PC-9 (cell line): ENCODE results near the gene ZDHHC14. TPM values are rescaled to one million over a fixed set of nuclear protein-coding genes. Genes with fewer than 3 reads are reported as not detected.

Experiments
- BruUV-seq: library from RNA; stranded (reverse); fragments of 400-500 nt; replicated peaks from 2 replicates; lab custom pipeline; 2021; lab: Mats Ljungman, UMichigan
- CTCF ChIA-PET: fragments of 300-600 bp; sonication (Branson Sonifier 250); formaldehyde crosslinking; loops from one replicate; lab custom pipeline; 2022; ENCODE audit warnings: antibody characterized with exemption; lab: Charles Lee
- POLR2A ChIA-PET: fragments of 300-600 bp; sonication (Branson Sonifier 250); formaldehyde crosslinking; loops from one replicate; lab custom pipeline; 2022; ENCODE audit warnings: antibody characterized with exemption; ENCODE audit not compliant: unreplicated experiment; lab: Charles Lee
- DNase-seq, 2 experiments: peaks; one replicate each; pipeline versions ENCODE4 v3.0.0 to v3.0.0-alpha.2; 2015 to 2022; ENCODE audit warnings: mixed read lengths in 1 of 2
- H2AFZ ChIP-seq: fragments of 200-600 bp; sonication (generic); 2 replicates; pipeline ENCODE4 v1.8.1; 2017; ENCODE audit warnings: antibody characterized with exemption
- H3F3A ChIP-seq: fragments of 200-600 bp; sonication (generic); 2 replicates; pipeline ENCODE4 v1.8.1; 2017; ENCODE audit warnings: antibody characterized with exemption, mild to moderate bottlenecking, low read depth; ENCODE audit not compliant: insufficient read depth
- H3K27ac ChIP-seq: fragments of 200-600 bp; sonication (generic); 2 replicates; pipeline ENCODE4 v1.6.1; 2016; ENCODE audit warnings: mixed run types
- H3K27me3 ChIP-seq: fragments of 200-600 bp; sonication (generic); 2 replicates; pipeline ENCODE4 v1.6.1; 2016; ENCODE audit warnings: low read depth, mixed run types; ENCODE audit not compliant: insufficient read depth
- H3K36me3 ChIP-seq: fragments of 200-600 bp; sonication (generic); 2 replicates; pipeline ENCODE4 v1.6.1; 2016; ENCODE audit warnings: low read depth, mixed run types
- H3K4me1 ChIP-seq: fragments of 200-600 bp; sonication (generic); replicated peaks from 2 replicates; pipeline ENCODE4 v1.6.1; 2016; ENCODE audit warnings: mixed run types; ENCODE audit not compliant: insufficient read depth
- H3K4me2 ChIP-seq: fragments of 200-600 bp; sonication (generic); 2 replicates; pipeline ENCODE4 v1.6.1; 2017; ENCODE audit warnings: mixed run types
- H3K4me3 ChIP-seq: fragments of 200-600 bp; sonication (generic); 2 replicates; pipeline ENCODE4 v1.6.1; 2016; ENCODE audit warnings: mixed run types
- H3K79me2 ChIP-seq: fragments of 200-600 bp; sonication (generic); 2 replicates; pipeline ENCODE4 v1.6.1; 2017; ENCODE audit warnings: low read depth, mixed run types
- H3K9me2 ChIP-seq: fragments of 200-600 bp; sonication (generic); 2 replicates; pipeline ENCODE4 v1.8.1; 2017; ENCODE audit warnings: mild to moderate bottlenecking; ENCODE audit not compliant: insufficient read depth
- H3K9me3 ChIP-seq: fragments of 200-600 bp; sonication (generic); 2 replicates; pipeline ENCODE4 v1.8.1; 2016; ENCODE audit warnings: low read depth; ENCODE audit not compliant: insufficient read depth
- H4K20me1 ChIP-seq: fragments of 200-600 bp; sonication (generic); 2 replicates; pipeline ENCODE4 v1.8.1; 2017; ENCODE audit not compliant: insufficient read depth
- EZH2 ChIP-seq: fragments of 200-600 bp; sonication (generic); IDR thresholded peaks from 2 replicates; pipeline ENCODE4 v1.8.0; 2017; ENCODE audit warnings: antibody characterized with exemption, low read depth
- intact Hi-C: fragments of 100-400 bp; cut with micrococcal nuclease; formaldehyde crosslinking; loops from one replicate; pipeline ENCODE4 v1.10.0; 2022; ENCODE audit not compliant: unreplicated experiment
- total RNA-seq: library from RNA; stranded (reverse); gene quantifications from 2 replicates; pipeline ENCODE4 v1.2.3, GENCODE V29; 2021
- TF ChIP-seq, protein P1 (sequence below): fragments of 200-600 bp; sonication (generic); conservative IDR thresholded peaks from 2 replicates; pipeline ENCODE4 v1.6.1; 2017; ENCODE audit warnings: mixed run types, antibody characterized with exemption, mild to moderate bottlenecking, moderate library complexity

The ZDHHC14 gene
- total RNA-seq, 1 experiment from 2014 or later, result 5.6 TPM

GRCh38 chr6:157520117-157520406 lies 139.1 kb downstream of the ZDHHC14 start:
- no peak overlapping the region for H3K4me3 ChIP-seq
- no TSS peak for BruUV-seq
- no peaks in the 10 kb centered on the region for H3K9me2 ChIP-seq
- H3K36me3 ChIP-seq, result no peaks in the 10 kb centered on the region
- H4K20me1 ChIP-seq, result no peaks in the 10 kb centered on the region
- ChIA-PET POLR2A (no interaction called here), CTCF (no interaction called here)
- H3K4me1 ChIP-seq, result peaks cover 3% of the 10 kb centered on the region
- intact Hi-C loops, result no loop called here
- no peaks in the 10 kb centered on the region for H3K27me3 ChIP-seq
- TF ChIP-seq, protein P1, sequence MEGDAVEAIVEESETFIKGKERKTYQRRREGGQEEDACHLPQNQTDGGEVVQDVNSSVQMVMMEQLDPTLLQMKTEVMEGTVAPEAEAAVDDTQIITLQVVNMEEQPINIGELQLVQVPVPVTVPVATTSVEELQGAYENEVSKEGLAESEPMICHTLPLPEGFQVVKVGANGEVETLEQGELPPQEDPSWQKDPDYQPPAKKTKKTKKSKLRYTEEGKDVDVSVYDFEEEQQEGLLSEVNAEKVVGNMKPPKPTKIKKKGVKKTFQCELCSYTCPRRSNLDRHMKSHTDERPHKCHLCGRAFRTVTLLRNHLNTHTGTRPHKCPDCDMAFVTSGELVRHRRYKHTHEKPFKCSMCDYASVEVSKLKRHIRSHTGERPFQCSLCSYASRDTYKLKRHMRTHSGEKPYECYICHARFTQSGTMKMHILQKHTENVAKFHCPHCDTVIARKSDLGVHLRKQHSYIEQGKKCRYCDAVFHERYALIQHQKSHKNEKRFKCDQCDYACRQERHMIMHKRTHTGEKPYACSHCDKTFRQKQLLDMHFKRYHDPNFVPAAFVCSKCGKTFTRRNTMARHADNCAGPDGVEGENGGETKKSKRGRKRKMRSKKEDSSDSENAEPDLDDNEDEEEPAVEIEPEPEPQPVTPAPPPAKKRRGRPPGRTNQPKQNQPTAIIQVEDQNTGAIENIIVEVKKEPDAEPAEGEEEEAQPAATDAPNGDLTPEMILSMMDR, result no peak
- TF ChIP-seq EZH2, result no peak
- H3F3A ChIP-seq, result no peaks in the 10 kb centered on the region
- H3K79me2 ChIP-seq, result no peaks in the 10 kb centered on the region
- H3K4me2 ChIP-seq, result no peak overlapping the region
- no peak for DNase-seq
- H2AFZ ChIP-seq, result no peak overlapping the region
- no peaks in the 10 kb centered on the region for H3K9me3 ChIP-seq
- H3K27ac ChIP-seq, result no peak overlapping the region

DNA sequence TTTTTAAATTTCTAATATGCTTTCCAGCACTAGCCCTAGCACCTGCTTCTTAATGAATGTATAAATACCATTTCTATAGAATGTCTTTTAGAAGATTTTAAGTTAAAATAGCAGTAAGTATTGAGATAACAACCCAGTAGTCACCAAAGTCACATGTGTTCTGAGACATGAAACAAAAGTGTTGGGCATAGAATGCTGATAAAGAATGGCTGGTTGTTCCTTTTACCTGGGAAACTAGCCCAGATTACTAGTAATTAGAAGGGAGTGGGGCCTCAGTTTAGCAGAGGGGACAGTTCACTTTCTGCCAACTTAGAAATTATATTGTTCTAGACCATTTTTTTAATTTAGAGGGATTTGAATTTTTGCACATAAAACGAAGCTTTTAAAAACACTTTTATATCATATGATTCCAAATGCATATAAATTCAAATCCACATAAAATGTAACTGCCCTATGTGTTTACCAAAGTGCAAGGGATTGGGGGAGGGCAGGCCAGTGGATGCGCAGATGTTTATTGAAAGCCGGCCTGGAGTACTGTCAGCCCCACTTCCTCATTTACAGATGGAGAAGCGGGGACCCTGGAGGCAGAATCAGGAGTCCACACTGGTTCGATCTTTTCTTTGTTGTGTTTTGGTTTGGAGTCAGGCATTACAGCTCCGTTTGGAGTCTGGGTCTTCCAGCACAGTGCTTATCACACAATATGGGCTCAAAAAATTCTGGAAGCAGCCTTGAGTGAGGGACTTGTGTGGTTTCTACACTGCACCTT lies 139.8 kb downstream of the ZDHHC14 start:
- no TSS peak for BruUV-seq
- no peak overlapping the region for H3K4me3 ChIP-seq
- H3K9me3 ChIP-seq, result no peaks in the 10 kb centered on the region
- no peaks in the 10 kb centered on the region for H3K4me1 ChIP-seq
- no peaks in the 10 kb centered on the region for H4K20me1 ChIP-seq
- H2AFZ ChIP-seq, result no peak overlapping the region
- H3K9me2 ChIP-seq, result no peaks in the 10 kb centered on the region
- no peaks in the 10 kb centered on the region for H3K27me3 ChIP-seq
- no peaks in the 10 kb centered on the region for H3K79me2 ChIP-seq
- no peak overlapping the region for H3K4me2 ChIP-seq
- no peaks in the 10 kb centered on the region for H3K36me3 ChIP-seq
- POLR2A ChIA-PET, result no interaction called here
- CTCF ChIA-PET, result no interaction called here
- H3K27ac ChIP-seq, result no peak overlapping the region
- intact Hi-C loops, result no loop called here
- no peaks in the 10 kb centered on the region for H3F3A ChIP-seq
- DNase-seq, result no peak
- TF ChIP-seq, protein P1, result no peak
- no peak for TF ChIP-seq EZH2

- H3K4me1 ChIP-seq, result no peaks in the 10 kb centered on the region
- BruUV-seq, result no TSS peak
- H3F3A ChIP-seq, result no peaks in the 10 kb centered on the region
- no peaks in the 10 kb centered on the region for H4K20me1 ChIP-seq
- H3K9me3 ChIP-seq, result no peaks in the 10 kb centered on the region
- TF ChIP-seq, protein P1, result no peak
- no peak for TF ChIP-seq EZH2
- no peak overlapping the region for H3K27ac ChIP-seq
- no peak for DNase-seq
- H3K36me3 ChIP-seq, result no peaks in the 10 kb centered on the region
- H3K4me2 ChIP-seq, result no peak overlapping the region
- no peak overlapping the region for H2AFZ ChIP-seq
- H3K27me3 ChIP-seq, result no peaks in the 10 kb centered on the region
- no peaks in the 10 kb centered on the region for H3K9me2 ChIP-seq
- H3K4me3 ChIP-seq, result no peak overlapping the region
- ChIA-PET CTCF (no interaction called here), POLR2A (no interaction called here)
- no peaks in the 10 kb centered on the region for H3K79me2 ChIP-seq
- intact Hi-C loops, result no loop called here
These were observed 140.7 kb downstream of the ZDHHC14 start for GRCh38 chr6:157521362-157522335.
